Smooth muscle cell (in vitro differentiated cells): ENCODE measurements around the gene DISP2. TPM values are rescaled to one million over a fixed set of nuclear protein-coding genes. Genes with fewer than 3 reads are reported as not detected.

ENCODE experiments used
- DNase-seq: peaks from one replicate; lab custom pipeline; 2025; ENCODE audit not compliant: unreplicated experiment; lab: John Stamatoyannopoulos, UW
- H2AFZ ChIP-seq: fragments of 200-600 bp; sonication (generic); 2 replicates; pipeline ENCODE4 v1.6.0; 2016; ENCODE audit warnings: antibody characterized with exemption, low read depth, mild to moderate bottlenecking
- H3F3A ChIP-seq: fragments of 200-600 bp; sonication (generic); 2 replicates; pipeline ENCODE4 v1.6.0; 2017; ENCODE audit warnings: antibody characterized with exemption, low read depth
- H3K27ac ChIP-seq: fragments of 200-600 bp; sonication (generic); 2 replicates; pipeline ENCODE4 v1.5.1; 2016; ENCODE audit warnings: low read depth, mild to moderate bottlenecking
- H3K27me3 ChIP-seq: fragments of 200-600 bp; sonication (generic); 2 replicates; pipeline ENCODE4 v1.6.1; 2016; ENCODE audit warnings: low read depth, mild to moderate bottlenecking
- H3K36me3 ChIP-seq: fragments of 200-600 bp; sonication (generic); 2 replicates; pipeline ENCODE4 v1.5.1; 2016; ENCODE audit warnings: low read depth
- H3K4me1 ChIP-seq: fragments of 200-600 bp; sonication (generic); 2 replicates; pipeline ENCODE4 v1.5.1; 2016; ENCODE audit warnings: low read depth
- H3K4me2 ChIP-seq: fragments of 200-600 bp; sonication (generic); 2 replicates; pipeline ENCODE4 v1.6.0; 2016; ENCODE audit warnings: mild to moderate bottlenecking
- H3K4me3 ChIP-seq: fragments of 200-600 bp; sonication (generic); 2 replicates; pipeline ENCODE4 v1.5.1; 2016; ENCODE audit warnings: mild to moderate bottlenecking
- H3K79me2 ChIP-seq: fragments of 200-600 bp; sonication (generic); 2 replicates; pipeline ENCODE4 v1.6.0; 2016; ENCODE audit warnings: low read depth, mild to moderate bottlenecking
- H3K9ac ChIP-seq: fragments of 200-600 bp; sonication (generic); 2 replicates; pipeline ENCODE4 v1.6.0; 2016; ENCODE audit warnings: low read depth
- H3K9me3 ChIP-seq: fragments of 200-600 bp; sonication (generic); replicated peaks from 2 replicates; pipeline ENCODE4 v1.5.1; 2016; ENCODE audit warnings: low read depth
- H4K20me1 ChIP-seq: fragments of 200-600 bp; sonication (generic); 2 replicates; pipeline ENCODE4 v1.6.0; 2016; ENCODE audit warnings: low read depth
- CTCF ChIP-seq: fragments of 200-600 bp; sonication (generic); IDR thresholded peaks from 2 replicates; pipeline ENCODE4 v1.5.1; 2017; ENCODE audit warnings: borderline replicate concordance, mild to moderate bottlenecking, antibody characterized with exemption; ENCODE audit not compliant: insufficient read depth, poor library complexity, severe bottlenecking
- WGBS: methylation state at CpG from one replicate; pipeline ENCODE4 v1.1.7; 2016; ENCODE audit warnings: low lambda C conversion rate; 5-methylcytosine and 5-hydroxymethylcytosine counted together
- polyA plus RNA-seq: library from polyadenylated mRNA; unstranded; fragments of >200 nt; fragmentation: Nextera tagmentation; extraction: Ambion mirVana; gene quantifications from 2 replicates; pipeline ENCODE4 v1.2.1, GENCODE V29; 2016
- total RNA-seq: library from RNA; depleted of rRNA; stranded (reverse); fragments of >200 nt; gene quantifications from 2 replicates; pipeline ENCODE4 v1.2.3, GENCODE V29; 2014

Gene DISP2
- total and polyA plus RNA-seq, 2 experiments from 2014 or later, result 0.46 to 0.58 TPM

DNA sequence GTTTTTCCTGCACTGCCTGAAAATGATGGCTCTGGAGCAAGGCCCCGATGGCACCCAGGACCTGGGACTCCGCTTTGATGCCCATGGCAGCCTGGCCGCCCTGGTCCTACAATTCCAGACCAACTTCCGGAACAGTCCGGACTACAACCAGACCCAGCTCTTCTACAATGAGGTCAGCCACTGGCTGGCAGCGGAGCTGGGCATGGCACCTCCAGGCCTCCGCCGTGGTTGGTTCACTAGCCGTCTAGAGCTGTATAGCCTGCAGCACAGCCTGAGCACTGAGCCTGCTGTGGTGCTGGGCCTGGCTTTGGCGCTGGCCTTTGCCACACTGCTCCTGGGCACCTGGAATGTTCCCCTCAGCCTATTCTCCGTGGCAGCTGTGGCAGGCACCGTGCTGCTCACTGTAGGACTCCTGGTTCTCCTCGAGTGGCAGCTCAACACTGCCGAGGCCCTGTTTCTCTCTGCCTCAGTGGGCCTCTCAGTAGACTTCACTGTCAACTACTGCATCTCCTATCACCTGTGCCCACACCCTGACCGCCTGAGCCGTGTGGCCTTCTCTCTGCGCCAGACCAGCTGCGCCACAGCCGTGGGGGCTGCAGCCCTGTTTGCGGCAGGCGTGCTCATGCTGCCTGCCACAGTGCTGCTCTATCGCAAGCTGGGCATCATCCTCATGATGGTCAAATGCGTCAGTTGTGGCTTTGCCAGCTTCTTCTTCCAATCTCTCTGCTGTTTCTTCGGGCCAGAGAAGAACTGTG lies 10.9 kb downstream of the DISP2 start:
- Histone ChIP-seq H4K20me1 (no peaks in the 10 kb centered on the region), H2AFZ (peak overlapping the region; percentile 9), H3K27ac (no peak overlapping the region), H3K4me2 (no peak overlapping the region), H3K4me1 (no peaks in the 10 kb centered on the region), H3K4me3 (no peak overlapping the region), H3K9ac (no peak overlapping the region), H3K27me3 (no peaks in the 10 kb centered on the region), H3K79me2 (no peaks in the 10 kb centered on the region), H3K9me3 (no peaks in the 10 kb centered on the region), H3K36me3 (no peaks in the 10 kb centered on the region), H3F3A (no peaks in the 10 kb centered on the region)
- TF ChIP-seq CTCF, result no peak
- 96% methylated on average over 24 of the region's 24 CpGs for WGBS
- DNase-seq, result no peak

GRCh38 chr15:40369474-40369869 lies 11.5 kb downstream of the DISP2 start:
- no peaks in the 10 kb centered on the region for H3F3A ChIP-seq
- no peak overlapping the region for H2AFZ ChIP-seq
- no peaks in the 10 kb centered on the region for H3K4me1 ChIP-seq
- H4K20me1 ChIP-seq, result no peaks in the 10 kb centered on the region
- no peaks in the 10 kb centered on the region for H3K9me3 ChIP-seq
- no peak overlapping the region for H3K9ac ChIP-seq
- no peak overlapping the region for H3K4me2 ChIP-seq
- no peak overlapping the region for H3K4me3 ChIP-seq
- no peaks in the 10 kb centered on the region for H3K27me3 ChIP-seq
- no peak for TF ChIP-seq CTCF
- no peaks in the 10 kb centered on the region for H3K36me3 ChIP-seq
- no peaks in the 10 kb centered on the region for H3K79me2 ChIP-seq
- DNase-seq, result no peak
- no peak overlapping the region for H3K27ac ChIP-seq
- WGBS, result 93% methylated on average over 9 of the region's 10 CpGs

DNA sequence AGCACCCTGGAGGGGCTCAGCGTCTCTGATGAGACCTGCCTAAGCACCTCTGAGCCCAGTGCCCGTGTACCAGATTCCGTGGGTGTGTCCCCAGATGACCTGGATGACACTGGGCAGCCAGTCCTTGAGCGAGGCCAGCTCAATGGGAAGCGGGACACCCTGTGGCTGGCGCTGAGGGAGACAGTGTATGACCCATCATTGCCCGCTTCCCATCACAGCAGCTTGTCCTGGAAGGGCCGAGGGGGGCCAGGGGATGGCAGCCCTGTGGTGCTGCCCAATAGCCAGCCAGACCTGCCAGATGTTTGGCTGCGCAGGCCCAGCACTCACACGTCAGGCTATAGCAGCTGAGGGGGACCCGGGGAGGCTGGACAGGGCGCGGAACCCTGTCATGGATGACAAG lies 12.0 kb downstream of the DISP2 start:
- DNase-seq, result no peak
- Histone ChIP-seq H3F3A (no peaks in the 10 kb centered on the region), H4K20me1 (no peaks in the 10 kb centered on the region), H3K9ac (no peak overlapping the region), H2AFZ (no peak overlapping the region), H3K4me2 (no peak overlapping the region), H3K27ac (no peak overlapping the region), H3K9me3 (no peaks in the 10 kb centered on the region), H3K4me1 (no peaks in the 10 kb centered on the region), H3K36me3 (no peaks in the 10 kb centered on the region), H3K27me3 (no peaks in the 10 kb centered on the region), H3K79me2 (no peaks in the 10 kb centered on the region), H3K4me3 (no peak overlapping the region)
- TF ChIP-seq CTCF, result no peak
- 93% methylated on average over 13 of the region's 13 CpGs for WGBS

GRCh38 chr15:40372981-40373380 lies 15.0 kb downstream of the DISP2 start:
- no peak overlapping the region for H3K4me2 ChIP-seq
- no peaks in the 10 kb centered on the region for H3K4me1 ChIP-seq
- DNase-seq, result no peak
- TF ChIP-seq CTCF, result no peak
- H2AFZ ChIP-seq, result no peak overlapping the region
- H3K36me3 ChIP-seq, result no peaks in the 10 kb centered on the region
- WGBS, result 19% methylated on average over 2 of the region's 2 CpGs
- H4K20me1 ChIP-seq, result no peaks in the 10 kb centered on the region
- H3K4me3 ChIP-seq, result no peak overlapping the region
- no peak overlapping the region for H3K9ac ChIP-seq
- H3K27ac ChIP-seq, result no peak overlapping the region
- no peaks in the 10 kb centered on the region for H3K9me3 ChIP-seq
- no peaks in the 10 kb centered on the region for H3F3A ChIP-seq
- no peaks in the 10 kb centered on the region for H3K79me2 ChIP-seq
- no peaks in the 10 kb centered on the region for H3K27me3 ChIP-seq
